Spleen (tissue), 7 donors: ENCODE results near the gene VAV2.

Source experiments
- POLR2A ChIP-seq, 3 donors: fragments of 450-650 bp; IDR thresholded peaks; one replicate each; pipeline ENCODE4 v1.5.1; 2017; ENCODE audit warnings: antibody characterized with exemption in 3 of 3, mild to moderate bottlenecking in 1 of 3
- TF ChIP-seq, protein P1 (sequence below), 11 experiments: fragments of 200-600 bp in 7 of 11; fragments of 450-650 bp in 4 of 11; sonication (generic) in 4 of 11; IDR thresholded peaks in 8 of 11; conservative IDR thresholded peaks in 3 of 11; 1 replicate in 7 of 11; 2 replicates in 4 of 11; pipeline versions ENCODE4 v1.4.0 to v1.8.0; 2016 to 2021; ENCODE audit warnings: antibody characterized with exemption in 11 of 11, inconsistent platforms in 4 of 11, mild to moderate bottlenecking in 1 of 11
- donor health status: DM: no; HTN: no; CAD: no; lungs with moderate emphysema.
- donor health status: DM: no; HTN: no; CAD: no.
- donor health status: DM: no; HTN: no; CAD: no.

DNA sequence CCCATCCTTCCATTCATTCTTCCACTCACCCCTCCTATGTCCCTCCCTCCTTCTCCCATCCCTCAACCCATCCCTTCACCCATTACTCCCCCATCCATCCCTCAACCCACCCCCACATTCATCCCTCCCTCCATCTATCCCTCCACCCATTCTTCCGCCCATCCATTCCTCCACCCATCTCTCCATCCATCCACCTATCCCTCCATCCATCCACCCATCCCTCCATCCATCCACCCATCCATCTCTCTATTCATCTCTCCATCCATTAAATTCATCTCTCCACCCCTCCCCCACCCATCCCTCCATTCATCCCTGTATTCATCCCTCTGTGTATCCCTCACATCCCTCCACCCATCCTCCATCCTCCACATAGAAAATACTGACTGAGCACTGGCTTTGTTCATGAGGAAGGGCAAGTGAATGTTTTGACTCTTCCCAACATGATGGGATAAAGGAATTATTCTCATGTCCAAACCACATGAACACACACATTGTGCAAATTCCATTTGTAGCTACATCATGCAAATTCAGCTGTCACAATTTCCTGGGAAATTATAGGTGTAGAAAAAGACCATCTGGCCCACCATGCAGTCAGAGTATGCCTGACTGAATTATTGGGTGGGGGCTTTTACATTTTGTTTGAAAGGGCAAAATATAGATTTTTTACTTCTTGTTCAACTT is 6.9 kb upstream of the VAV2 start:
- no peak for TF ChIP-seq POLR2A (IDR thresholded peaks at IDR 0.05)
- TF ChIP-seq, protein P1, sequence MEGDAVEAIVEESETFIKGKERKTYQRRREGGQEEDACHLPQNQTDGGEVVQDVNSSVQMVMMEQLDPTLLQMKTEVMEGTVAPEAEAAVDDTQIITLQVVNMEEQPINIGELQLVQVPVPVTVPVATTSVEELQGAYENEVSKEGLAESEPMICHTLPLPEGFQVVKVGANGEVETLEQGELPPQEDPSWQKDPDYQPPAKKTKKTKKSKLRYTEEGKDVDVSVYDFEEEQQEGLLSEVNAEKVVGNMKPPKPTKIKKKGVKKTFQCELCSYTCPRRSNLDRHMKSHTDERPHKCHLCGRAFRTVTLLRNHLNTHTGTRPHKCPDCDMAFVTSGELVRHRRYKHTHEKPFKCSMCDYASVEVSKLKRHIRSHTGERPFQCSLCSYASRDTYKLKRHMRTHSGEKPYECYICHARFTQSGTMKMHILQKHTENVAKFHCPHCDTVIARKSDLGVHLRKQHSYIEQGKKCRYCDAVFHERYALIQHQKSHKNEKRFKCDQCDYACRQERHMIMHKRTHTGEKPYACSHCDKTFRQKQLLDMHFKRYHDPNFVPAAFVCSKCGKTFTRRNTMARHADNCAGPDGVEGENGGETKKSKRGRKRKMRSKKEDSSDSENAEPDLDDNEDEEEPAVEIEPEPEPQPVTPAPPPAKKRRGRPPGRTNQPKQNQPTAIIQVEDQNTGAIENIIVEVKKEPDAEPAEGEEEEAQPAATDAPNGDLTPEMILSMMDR (IDR thresholded peaks at IDR 0.05 in 8 of 11, conservative IDR thresholded peaks at IDR 0.05 in 3 of 11) = no peak
